Activated T-cell treated with anti-CD3 and anti-CD28 coated beads for 4 hours (primary cell): Measurements from ENCODE around the gene CST3.
"Not testable (repeated sequence)": the region's sequence is repeated elsewhere in the genome, so short reads cannot be mapped to it uniquely, and the experiment has no call there.

Experiments used
- DNase-seq: peaks from one replicate; pipeline ENCODE4 v3.0.0-alpha.2; 2020

CST3 gene

GRCh38 chr20:23637282-23638221 lies at the start of gene CST3:
TSS of gene CST3 (minus strand) at chr20:23637955. CDS start at chr20:23637862, 93 bp downstream.
- DNase-seq, result no peak

GRCh38 chr20:23686046-23686750 lies 48.4 kb upstream of the CST3 start:
- DNase-seq, result no peak

- DNase-seq, result not testable (repeated sequence)
Measured at GRCh38 chr20:23685529-23685896, 47.8 kb upstream of the CST3 start.

- DNase-seq, result no peak
Measured at GRCh38 chr20:23684261-23684660, 46.5 kb upstream of the CST3 start.

GRCh38 chr20:23683807-23684206 lies 46.1 kb upstream of the CST3 start:
- no peak for DNase-seq

GRCh38 chr20:23683281-23683680 lies 45.5 kb upstream of the CST3 start:
- no peak for DNase-seq

- DNase-seq, result no peak
Measured at GRCh38 chr20:23680146-23680545, 42.4 kb upstream of the CST3 start.

GRCh38 chr20:23679133-23680092 lies 41.7 kb upstream of the CST3 start:
- no peak for DNase-seq

GRCh38 chr20:23673209-23673608 lies 35.5 kb upstream of the CST3 start:
- DNase-seq, result no peak

GRCh38 chr20:23672158-23672557 lies 34.4 kb upstream of the CST3 start:
- no peak for DNase-seq

- no peak for DNase-seq
Measured at GRCh38 chr20:23671479-23671878, 33.7 kb upstream of the CST3 start.

GRCh38 chr20:23670361-23670760 lies 32.6 kb upstream of the CST3 start:
- DNase-seq, result no peak

- DNase-seq, result no peak
Measured at GRCh38 chr20:23669866-23670265, 32.1 kb upstream of the CST3 start.

GRCh38 chr20:23669327-23669726 lies 31.6 kb upstream of the CST3 start:
- no peak for DNase-seq

- peak; percentile 3 for DNase-seq
Measured at GRCh38 chr20:23668477-23668951, 30.8 kb upstream of the CST3 start.

GRCh38 chr20:23667666-23668065 lies 29.9 kb upstream of the CST3 start:
- no peak for DNase-seq

- no peak for DNase-seq
Measured at GRCh38 chr20:23666698-23667097, 28.9 kb upstream of the CST3 start.

- no peak for DNase-seq
Measured at GRCh38 chr20:23666189-23666588, 28.4 kb upstream of the CST3 start.

GRCh38 chr20:23664954-23665353 lies 27.2 kb upstream of the CST3 start:
- DNase-seq, result no peak

- DNase-seq, result not testable (repeated sequence)
Measured at GRCh38 chr20:23664046-23664445, 26.3 kb upstream of the CST3 start.

GRCh38 chr20:23663180-23663579 lies 25.4 kb upstream of the CST3 start:
- DNase-seq, result no peak

- no peak for DNase-seq
Measured at GRCh38 chr20:23662276-23662870, 24.6 kb upstream of the CST3 start.
